NCI-H146 treated with DMSO at 0.1 percent for 48 hours (cell line): ENCODE data around the gene PDE1C.
"Not testable (repeated sequence)": the region's sequence is repeated elsewhere in the genome, so short reads cannot be mapped to it uniquely, and the experiment has no call there.

Source experiments
- DNase-seq: peaks from one replicate; lab custom pipeline; 2025; ENCODE audit not compliant: unreplicated experiment; lab: John Stamatoyannopoulos, UW

PDE1C gene

GRCh38 chr7:31855530-31855929, 214.7 kb downstream of the PDE1C start:
- no peak for DNase-seq

- no peak for DNase-seq
Measured at GRCh38 chr7:31853380-31853779, 216.8 kb downstream of the PDE1C start.

- no peak for DNase-seq
Measured at GRCh38 chr7:31852462-31852861, 217.7 kb downstream of the PDE1C start.

- no peak for DNase-seq
Measured at GRCh38 chr7:31851119-31851518, 219.1 kb downstream of the PDE1C start.

GRCh38 chr7:31850601-31851000, 219.6 kb downstream of the PDE1C start:
- DNase-seq: no peak

GRCh38 chr7:31850066-31850465, 220.1 kb downstream of the PDE1C start:
- DNase-seq: no peak

- DNase-seq: no peak
Measured at GRCh38 chr7:31835471-31835870, 234.7 kb downstream of the PDE1C start.

GRCh38 chr7:31833625-31834024, 236.6 kb downstream of the PDE1C start:
- not testable (repeated sequence) for DNase-seq

GRCh38 chr7:31828520-31828919, 241.7 kb downstream of the PDE1C start:
- DNase-seq: no peak

GRCh38 chr7:31825576-31825975, 244.6 kb downstream of the PDE1C start:
- no peak for DNase-seq

- DNase-seq: no peak
Measured at GRCh38 chr7:31819031-31819430, 251.2 kb downstream of the PDE1C start.

- no peak for DNase-seq
Measured at GRCh38 chr7:31816810-31817209, 253.4 kb downstream of the PDE1C start.

- DNase-seq: no peak
Measured at GRCh38 chr7:31815796-31816195, 254.4 kb downstream of the PDE1C start.

- DNase-seq: no peak
Measured at GRCh38 chr7:31814187-31814586, 256.0 kb downstream of the PDE1C start.

- DNase-seq: no peak
Measured at GRCh38 chr7:31811650-31812461, 258.4 kb downstream of the PDE1C start.

GRCh38 chr7:31805209-31805818, 264.9 kb downstream of the PDE1C start:
- DNase-seq: no peak

- no peak for DNase-seq
Measured at GRCh38 chr7:31796375-31796774, 273.8 kb downstream of the PDE1C start.

- DNase-seq: no peak
Measured at GRCh38 chr7:31794851-31795344, 275.3 kb downstream of the PDE1C start.

- no peak for DNase-seq
Measured at GRCh38 chr7:31791881-31792280, 278.3 kb downstream of the PDE1C start.

- DNase-seq: no peak
Measured at GRCh38 chr7:31788883-31789680, 281.1 kb downstream of the PDE1C start.

GRCh38 chr7:31788445-31788844, 281.8 kb downstream of the PDE1C start:
- no peak for DNase-seq

GRCh38 chr7:31786326-31786725, 283.9 kb downstream of the PDE1C start:
- no peak for DNase-seq
